HG02678 (cell line): ENCODE measurements around the gene PODXL.
"Not testable (repeated sequence)": the region's sequence is repeated elsewhere in the genome, so short reads cannot be mapped to it uniquely, and the experiment has no call there.

Source experiments
- ATAC-seq: cut with Tn5 transposase; IDR thresholded peaks from one replicate; pipeline ENCODE4 v1.9.1; 2021; ENCODE audit warnings: mild to moderate bottlenecking, moderate library complexity; ENCODE audit not compliant: unreplicated experiment

The PODXL gene

GRCh38 chr7:131538813-131539179 is 17.6 kb downstream of the PODXL start:
- no peak for ATAC-seq

GRCh38 chr7:131538071-131538812 is 18.2 kb downstream of the PODXL start:
- no peak for ATAC-seq

GRCh38 chr7:131537571-131537978 is 18.9 kb downstream of the PODXL start:
- ATAC-seq: no peak

- no peak for ATAC-seq
Measured at GRCh38 chr7:131536361-131536849, 20.0 kb downstream of the PODXL start.

GRCh38 chr7:131533566-131534561 is 22.6 kb downstream of the PODXL start:
- ATAC-seq: no peak

- no peak for ATAC-seq
Measured at GRCh38 chr7:131533151-131533559, 23.3 kb downstream of the PODXL start.

GRCh38 chr7:131532570-131533091 is 23.8 kb downstream of the PODXL start:
- no peak for ATAC-seq

GRCh38 chr7:131530137-131530536 is 26.3 kb downstream of the PODXL start:
- ATAC-seq: no peak

GRCh38 chr7:131529617-131530016 is 26.8 kb downstream of the PODXL start:
- no peak for ATAC-seq

- ATAC-seq: no peak
Measured at GRCh38 chr7:131529179-131529578, 27.2 kb downstream of the PODXL start.

- peak; percentile 65 for ATAC-seq
Measured at GRCh38 chr7:131527456-131527855, 29.0 kb downstream of the PODXL start.

GRCh38 chr7:131525820-131526219 is 30.6 kb downstream of the PODXL start:
- no peak for ATAC-seq

GRCh38 chr7:131524703-131525102 is 31.7 kb downstream of the PODXL start:
- no peak for ATAC-seq

- ATAC-seq: no peak
Measured at GRCh38 chr7:131524115-131524514, 32.3 kb downstream of the PODXL start.

GRCh38 chr7:131522325-131522930 is 34.0 kb downstream of the PODXL start:
- peak; percentile 49 for ATAC-seq

- no peak for ATAC-seq
Measured at GRCh38 chr7:131521651-131522163, 34.7 kb downstream of the PODXL start.

GRCh38 chr7:131518626-131519025 is 37.8 kb downstream of the PODXL start:
- no peak for ATAC-seq

GRCh38 chr7:131517218-131517923 is 39.1 kb downstream of the PODXL start:
- no peak for ATAC-seq

GRCh38 chr7:131515471-131515870 is 41.0 kb downstream of the PODXL start:
- ATAC-seq: not testable (repeated sequence)
